HepG2 (cell line): Measurements from ENCODE around the gene YAP1.

Experiments used
- CEBPZ ChIP-seq: IDR thresholded peaks from 2 replicates; pipeline ENCODE4 v1.6.1; 2012; ENCODE audit warnings: low read length, improper control_type of control experiment
- DDIT3 ChIP-seq: sonication (generic); formaldehyde crosslinking; IDR thresholded peaks from 2 replicates; pipeline ENCODE4 v1.4.0; 2020; ENCODE audit warnings: mild to moderate bottlenecking, missing genetic modification reagents
- ELF1 ChIP-seq: sonication (generic); formaldehyde crosslinking; IDR thresholded peaks from 2 replicates; pipeline ENCODE4 v1.4.0; 2020; ENCODE audit warnings: missing genetic modification reagents
- GABPA ChIP-seq, 2 experiments: IDR thresholded peaks; 2 replicates each; pipeline ENCODE4 v1.6.1; 2011 to 2016; ENCODE audit warnings: low read depth in 2 of 2, low read length in 1 of 2, missing biosample characterization in 1 of 2, missing genetic modification characterization in 1 of 2
- JUND ChIP-seq: sonication (generic); formaldehyde crosslinking; IDR thresholded peaks from 2 replicates; pipeline ENCODE4 v1.8.0; 2022; ENCODE audit warnings: mild to moderate bottlenecking, missing genetic modification reagents
- MAFK ChIP-seq, 2 experiments: IDR thresholded peaks in 1 of 2; conservative IDR thresholded peaks in 1 of 2; 2 replicates each; pipeline ENCODE4 v1.6.1; 2011; ENCODE audit warnings: improper control_type of control experiment in 2 of 2, low read length in 2 of 2
- MIXL1 ChIP-seq: IDR thresholded peaks from 2 replicates; pipeline ENCODE4 v1.6.1; 2016
- NR2F2 ChIP-seq: IDR thresholded peaks from 2 replicates; pipeline ENCODE4 v1.6.1; 2012; ENCODE audit warnings: low read depth, inconsistent platforms, borderline replicate concordance
- POLR2AphosphoS2 ChIP-seq: IDR thresholded peaks from 2 replicates; pipeline ENCODE4 v1.6.1; 2011; ENCODE audit warnings: low read depth, low read length, improper control_type of control experiment
- POLR2AphosphoS5 ChIP-seq: IDR thresholded peaks from 2 replicates; pipeline ENCODE4 v1.6.1; 2012; ENCODE audit warnings: low read depth, low read length
- ZZZ3 ChIP-seq: sonication (generic); formaldehyde crosslinking; IDR thresholded peaks from 2 replicates; pipeline ENCODE4 v1.4.0; 2020; ENCODE audit warnings: missing genetic modification reagents, mild to moderate bottlenecking, borderline replicate concordance

- TF ChIP-seq MAFK (conservative IDR thresholded peaks at IDR 0.05 in 1 of 2, IDR thresholded peaks at IDR 0.05 in 1 of 2; ENCODE audit: low read length in 2 of 2) = no peak
- TF ChIP-seq GABPA (IDR thresholded peaks at IDR 0.05; ENCODE audit: low read depth, low read length) = no peak
- no peak for TF ChIP-seq GABPA (CRISPR knock-in tag; IDR thresholded peaks at IDR 0.05; ENCODE audit: low read depth)
- TF ChIP-seq POLR2AphosphoS5 = peak; percentile 51
- TF ChIP-seq NR2F2 = no peak
- TF ChIP-seq DDIT3 (CRISPR knock-in tag) = no peak
- TF ChIP-seq ZZZ3 = no peak
- TF ChIP-seq ELF1 (CRISPR knock-in tag) = no peak
- no peak for TF ChIP-seq JUND (CRISPR knock-in tag)
- no peak for TF ChIP-seq POLR2AphosphoS2
- TF ChIP-seq CEBPZ = no peak
- peak; percentile 28; the same call in 1 of the 2 replicates for TF ChIP-seq MIXL1 (CRISPR knock-in tag)
Observed at GRCh38 chr11:102115557-102115956, 5.3 kb downstream of the YAP1 start.
